Suprapubic skin (tissue), 4 donors: ENCODE measurements around the gene PEX10. TPM values are rescaled to one million over a fixed set of nuclear protein-coding genes. Genes with fewer than 3 reads are reported as not detected.

ENCODE experiments used
- DNase-seq, 2 donors: peaks; one replicate each; pipeline ENCODE4 v3.0.0-alpha.2; 2019; ENCODE audit warnings: low spot score in 2 of 2
- H3K27ac ChIP-seq: fragments of 200-600 bp; sonication (generic); one replicate; pipeline ENCODE4 v1.5.1; 2019
- H3K27me3 ChIP-seq: fragments of 200-600 bp; sonication (generic); one replicate; pipeline ENCODE4 v1.5.1; 2019
- H3K36me3 ChIP-seq: fragments of 200-600 bp; sonication (generic); one replicate; pipeline ENCODE4 v1.5.1; 2019
- H3K4me1 ChIP-seq: fragments of 200-600 bp; sonication (generic); one replicate; pipeline ENCODE4 v1.5.1; 2019
- H3K4me3 ChIP-seq: fragments of 200-600 bp; sonication (generic); one replicate; pipeline ENCODE4 v1.5.1; 2019; ENCODE audit warnings: mild to moderate bottlenecking
- H3K9me3 ChIP-seq: fragments of 200-600 bp; sonication (generic); one replicate; pipeline ENCODE4 v1.5.1; 2019
- CTCF ChIP-seq, 2 donors: fragments of 200-600 bp in 1 of 2; fragments of 450-650 bp in 1 of 2; sonication (generic) in 1 of 2; IDR thresholded peaks; one replicate each; pipeline ENCODE4 v1.5.1; 2016 to 2019; ENCODE audit warnings: antibody characterized with exemption in 2 of 2, mild to moderate bottlenecking in 1 of 2, moderate library complexity in 1 of 2
- EP300 ChIP-seq: sonication (generic); formaldehyde crosslinking; IDR thresholded peaks from one replicate; pipeline ENCODE4 v1.6.1; 2017; ENCODE audit warnings: antibody characterized with exemption
- POLR2A ChIP-seq, 2 donors: fragments of 450-650 bp; IDR thresholded peaks; one replicate each; pipeline ENCODE4 v1.6.1; 2017; ENCODE audit warnings: antibody characterized with exemption in 2 of 2, mild to moderate bottlenecking in 2 of 2, moderate library complexity in 2 of 2
- POLR2AphosphoS5 ChIP-seq, 3 donors: sonication (generic); formaldehyde crosslinking; IDR thresholded peaks; one replicate each; pipeline ENCODE4 v1.6.1; 2017; ENCODE audit warnings: antibody characterized with exemption in 3 of 3
- WGBS: methylation state at CpG from one replicate; pipeline ENCODE4 v1.1.5; 2018; 5-methylcytosine and 5-hydroxymethylcytosine counted together
- total RNA-seq, 4 donors: library from RNA; depleted of rRNA; stranded (reverse); fragments of >200 nt; gene quantifications; one replicate each; pipeline ENCODE4 v1.1.0, GENCODE V29; 2016

The PEX10 gene
- total RNA-seq, 4 donors from 2014 or later = 16.2 to 39.2 (median 27.3) TPM

- H3K4me1 ChIP-seq = no peaks in the 10 kb centered on the region
- no peaks in the 10 kb centered on the region for H3K36me3 ChIP-seq
- H3K9me3 ChIP-seq = no peaks in the 10 kb centered on the region
- H3K4me3 ChIP-seq = no peak overlapping the region
- no peaks in the 10 kb centered on the region for H3K27me3 ChIP-seq
- H3K27ac ChIP-seq = no peak overlapping the region
- no peak for DNase-seq
- TF ChIP-seq POLR2AphosphoS5 (IDR thresholded peaks at IDR 0.05) = no peak
- TF ChIP-seq EP300 = no peak
- TF ChIP-seq CTCF (IDR thresholded peaks at IDR 0.05) = no peak
- no peak for TF ChIP-seq POLR2A (IDR thresholded peaks at IDR 0.05)
- WGBS = 93% methylated on average over 3 of the region's 24 CpGs
Measured at GRCh38 chr1:2358651-2359640, 53.4 kb downstream of the PEX10 start.

GRCh38 chr1:2358072-2358471 lies 54.3 kb downstream of the PEX10 start:
- Histone ChIP-seq H3K27me3 (no peaks in the 10 kb centered on the region), H3K4me3 (no peak overlapping the region), H3K27ac (no peak overlapping the region), H3K4me1 (peaks cover 6% of the 10 kb centered on the region), H3K9me3 (no peaks in the 10 kb centered on the region), H3K36me3 (no peaks in the 10 kb centered on the region)
- TF ChIP-seq EP300 = no peak
- DNase-seq = no peak
- 89% methylated on average over 10 of the region's 13 CpGs for WGBS

DNA sequence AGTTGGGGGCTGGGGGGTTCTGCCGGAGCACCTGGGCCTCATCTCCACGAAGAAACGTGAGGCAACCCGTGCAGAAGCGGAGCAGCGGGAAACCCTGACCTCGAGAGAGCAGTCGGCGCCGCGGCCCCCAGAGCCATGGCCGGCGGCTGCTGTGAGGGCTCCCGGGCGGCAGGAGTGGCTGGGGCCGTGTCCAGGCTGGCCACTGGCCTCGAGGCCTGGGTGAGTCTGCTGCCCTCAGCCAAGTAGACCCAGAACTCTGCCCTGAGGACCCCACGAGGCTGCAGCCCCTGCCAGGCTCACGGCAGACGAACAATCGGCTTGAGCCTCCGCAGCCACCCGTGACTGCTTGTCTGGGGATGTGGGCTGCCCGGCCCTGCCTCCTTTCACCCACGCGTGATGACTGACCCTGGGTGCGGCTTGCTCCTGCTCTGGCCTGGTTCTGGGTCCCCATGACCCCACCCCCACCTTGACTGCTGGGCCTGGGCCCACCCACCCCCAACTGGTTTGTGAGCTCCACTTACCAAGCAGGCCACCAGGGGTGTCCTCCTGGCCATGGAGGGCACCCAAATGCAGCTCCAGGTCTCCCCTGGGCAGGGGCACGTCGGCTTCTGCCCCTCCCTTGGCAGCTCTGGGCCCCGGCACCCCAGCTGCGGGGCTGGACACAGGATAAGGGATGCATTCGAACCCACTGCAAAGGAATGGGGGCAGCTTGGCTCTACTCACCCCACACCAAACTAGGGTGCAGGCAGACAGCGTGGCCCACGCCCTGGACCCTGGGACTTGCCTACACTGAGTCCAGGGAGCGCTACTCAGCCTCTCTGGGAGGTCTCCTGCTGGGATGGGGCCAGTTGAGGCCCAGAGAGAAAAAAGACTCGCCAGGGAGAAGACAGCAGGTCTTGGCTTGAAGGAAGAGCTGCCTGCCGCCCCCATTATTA lies 55.2 kb downstream of the PEX10 start:
- Histone ChIP-seq H3K36me3 (no peaks in the 10 kb centered on the region), H3K27ac (no peak overlapping the region), H3K4me3 (no peak overlapping the region), H3K27me3 (no peaks in the 10 kb centered on the region), H3K4me1 (peaks cover 13% of the 10 kb centered on the region), H3K9me3 (no peaks in the 10 kb centered on the region)
- TF ChIP-seq POLR2AphosphoS5 (IDR thresholded peaks at IDR 0.05) (no peak), EP300 (no peak), POLR2A (IDR thresholded peaks at IDR 0.05) (no peak), CTCF (IDR thresholded peaks at IDR 0.05) (no peak)
- DNase-seq = no peak
- 89% methylated on average over 5 of the region's 37 CpGs for WGBS

DNA sequence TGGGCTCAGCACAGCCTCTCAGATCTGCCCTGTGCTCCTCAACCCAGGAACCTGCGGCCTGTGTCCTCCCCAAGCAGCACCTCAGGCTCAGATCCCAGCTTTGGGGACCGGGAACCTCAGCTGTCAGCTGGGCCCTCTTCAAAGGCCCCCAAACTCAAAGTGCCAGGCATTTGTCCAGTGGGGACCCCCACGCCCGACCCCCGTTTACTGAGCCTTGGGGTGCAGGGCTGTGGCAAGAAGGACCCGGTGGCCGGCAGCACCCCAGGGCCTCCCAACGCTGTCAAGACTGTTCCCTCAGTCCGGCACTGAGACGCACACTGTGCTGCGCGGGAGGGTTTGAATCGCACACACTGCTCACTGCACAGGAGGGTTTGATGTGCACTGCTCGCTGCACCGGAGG lies 56.0 kb downstream of the PEX10 start:
- DNase-seq = no peak
- H3K9me3 ChIP-seq = no peaks in the 10 kb centered on the region
- WGBS = 88% methylated on average over 5 of the region's 15 CpGs
- H3K4me1 ChIP-seq = peaks cover 13% of the 10 kb centered on the region
- no peak overlapping the region for H3K27ac ChIP-seq
- TF ChIP-seq EP300 (no peak), POLR2A (IDR thresholded peaks at IDR 0.05) (no peak)
- H3K36me3 ChIP-seq = no peaks in the 10 kb centered on the region
- no peak overlapping the region for H3K4me3 ChIP-seq
- no peaks in the 10 kb centered on the region for H3K27me3 ChIP-seq

DNA sequence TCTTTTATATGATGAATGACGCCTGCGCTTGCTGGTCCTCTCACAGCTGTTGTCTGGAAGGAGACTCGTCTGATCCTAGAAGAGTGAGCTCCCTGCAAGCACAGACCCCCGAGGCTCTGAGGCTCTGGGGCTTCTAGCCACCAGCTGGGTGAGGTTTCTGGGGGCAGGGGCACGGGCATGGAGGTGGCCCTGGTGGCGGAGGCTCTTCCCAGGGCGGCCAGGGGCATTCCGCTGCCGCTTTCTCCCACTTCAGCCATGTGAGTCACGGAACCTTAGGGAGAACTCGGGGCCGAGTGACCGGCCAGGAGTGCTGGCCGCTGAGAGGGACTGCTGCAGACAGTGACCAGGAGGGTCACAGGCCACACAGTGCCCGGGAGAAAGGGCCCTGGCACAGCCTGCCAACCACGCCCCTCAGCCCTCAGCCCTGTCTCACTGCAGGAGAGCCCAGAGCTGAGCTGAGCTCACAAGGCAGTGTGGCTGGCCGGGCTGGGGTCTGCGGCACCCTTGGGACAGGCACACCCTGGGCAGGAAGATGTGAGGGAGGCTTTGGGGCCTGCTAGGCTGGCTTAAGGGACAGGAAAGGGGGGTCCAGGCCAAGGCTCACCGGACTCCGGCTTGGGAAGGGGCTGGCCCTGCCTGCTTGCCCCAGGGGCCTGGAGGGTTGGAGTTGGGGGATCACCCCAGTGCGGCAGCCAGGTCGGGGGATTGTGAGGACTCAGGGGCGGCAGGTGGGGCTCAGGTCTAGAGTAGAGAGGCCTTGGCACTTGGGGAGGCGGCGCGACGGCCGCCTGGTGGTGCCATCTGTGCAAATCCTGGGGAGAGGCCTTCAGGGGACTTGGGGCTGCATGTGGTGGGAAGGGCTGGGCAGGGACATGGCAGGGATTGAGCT lies 56.7 kb downstream of the PEX10 start:
- Histone ChIP-seq H3K9me3 (no peaks in the 10 kb centered on the region), H3K27me3 (no peaks in the 10 kb centered on the region), H3K27ac (no peak overlapping the region), H3K36me3 (no peaks in the 10 kb centered on the region), H3K4me1 (peaks cover 13% of the 10 kb centered on the region), H3K4me3 (no peak overlapping the region)
- no peak for DNase-seq
- 85% methylated on average over 7 of the region's 28 CpGs for WGBS
- no peak for TF ChIP-seq POLR2AphosphoS5 (IDR thresholded peaks at IDR 0.05)
- TF ChIP-seq CTCF (IDR thresholded peaks at IDR 0.05) = no peak
- no peak for TF ChIP-seq POLR2A (IDR thresholded peaks at IDR 0.05)
- TF ChIP-seq EP300 = no peak
